Trophoblast cell (in vitro differentiated cells and primary cell): ENCODE data around the gene GLT6D1. TPM values are rescaled to one million over a fixed set of nuclear protein-coding genes. Genes with fewer than 3 reads are reported as not detected.

Source experiments
- DNase-seq, 2 donors: peaks; one replicate each; pipeline ENCODE4 v3.0.0-alpha.2; 2016
- H2AFZ ChIP-seq: 2 replicates; pipeline ENCODE4 v1.6.1; 2013; ENCODE audit warnings: low read length, moderate library complexity, mild to moderate bottlenecking; ENCODE audit not compliant: insufficient read depth, poor library complexity
- H2AK5ac ChIP-seq: 2 replicates; pipeline ENCODE4 v1.6.1; 2013; ENCODE audit warnings: mild to moderate bottlenecking, low read length
- H2BK120ac ChIP-seq: 2 replicates; pipeline ENCODE4 v1.6.1; 2013; ENCODE audit warnings: low read length, mild to moderate bottlenecking, moderate library complexity; ENCODE audit not compliant: insufficient read depth, poor library complexity
- H2BK12ac ChIP-seq: 2 replicates; pipeline ENCODE4 v1.6.1; 2013; ENCODE audit warnings: mild to moderate bottlenecking, low read length, moderate library complexity
- H2BK5ac ChIP-seq: 2 replicates; pipeline ENCODE4 v1.6.1; 2013; ENCODE audit warnings: low read length, low read depth, moderate library complexity, mild to moderate bottlenecking; ENCODE audit not compliant: poor library complexity
- H3K14ac ChIP-seq: 2 replicates; pipeline ENCODE4 v1.6.1; 2013; ENCODE audit warnings: mild to moderate bottlenecking, low read length
- H3K18ac ChIP-seq: 2 replicates; pipeline ENCODE4 v1.6.1; 2013; ENCODE audit warnings: mild to moderate bottlenecking, low read length
- H3K23ac ChIP-seq: 2 replicates; pipeline ENCODE4 v1.6.1; 2013; ENCODE audit warnings: low read length
- H3K27ac ChIP-seq: 2 replicates; pipeline ENCODE4 v1.5.1; 2013; ENCODE audit warnings: low read depth, mild to moderate bottlenecking, inconsistent platforms, low read length, moderate library complexity
- H3K27me3 ChIP-seq: 2 replicates; pipeline ENCODE4 v1.6.1; 2013; ENCODE audit warnings: inconsistent platforms, mild to moderate bottlenecking, low read length, moderate library complexity; ENCODE audit not compliant: insufficient read depth
- H3K36me3 ChIP-seq, 2 experiments: 1 replicate in 1 of 2; 2 replicates in 1 of 2; pipeline ENCODE4 v1.6.1; 2013; ENCODE audit warnings: low read length in 2 of 2, mild to moderate bottlenecking in 2 of 2, moderate library complexity in 1 of 2; ENCODE audit not compliant: insufficient read depth in 2 of 2, control insufficient read depth in 1 of 2
- H3K4ac ChIP-seq: 2 replicates; pipeline ENCODE4 v1.6.1; 2013; ENCODE audit warnings: low read depth, mild to moderate bottlenecking, low read length, moderate library complexity
- H3K4me1 ChIP-seq, 2 experiments: 1 replicate in 1 of 2; 2 replicates in 1 of 2; pipeline ENCODE4 v1.6.1; 2013; ENCODE audit warnings: low read length in 2 of 2, mild to moderate bottlenecking in 2 of 2, moderate library complexity in 1 of 2; ENCODE audit not compliant: insufficient read depth in 2 of 2, control insufficient read depth in 1 of 2
- H3K4me2 ChIP-seq: 2 replicates; pipeline ENCODE4 v1.6.1; 2013; ENCODE audit warnings: inconsistent platforms, mild to moderate bottlenecking, low read length, moderate library complexity
- H3K4me3 ChIP-seq: 2 replicates; pipeline ENCODE4 v1.5.1; 2013; ENCODE audit warnings: mild to moderate bottlenecking, low read depth, low read length, inconsistent platforms
- H3K79me1 ChIP-seq: one replicate; pipeline ENCODE4 v1.6.1; 2013; ENCODE audit warnings: low read length
- H3K79me2 ChIP-seq: 2 replicates; pipeline ENCODE4 v1.6.1; 2013; ENCODE audit warnings: low read length, mild to moderate bottlenecking; ENCODE audit not compliant: control insufficient read depth, insufficient read depth, poor library complexity
- H3K9ac ChIP-seq: 2 replicates; pipeline ENCODE4 v1.6.1; 2013; ENCODE audit warnings: mild to moderate bottlenecking, low read length
- H3K9me3 ChIP-seq: 2 replicates; pipeline ENCODE4 v1.6.1; 2013; ENCODE audit warnings: low read depth, mild to moderate bottlenecking, control low read depth, inconsistent platforms, low read length; ENCODE audit not compliant: insufficient read depth
- H4K12ac ChIP-seq: 2 replicates; pipeline ENCODE4 v1.6.1; 2013; ENCODE audit warnings: low read depth, mild to moderate bottlenecking, low read length, moderate library complexity
- H4K8ac ChIP-seq: 2 replicates; pipeline ENCODE4 v1.6.1; 2013; ENCODE audit warnings: low read depth, mild to moderate bottlenecking, low read length, moderate library complexity
- H4K91ac ChIP-seq: one replicate; pipeline ENCODE4 v1.6.1; 2013; ENCODE audit warnings: low read depth, mild to moderate bottlenecking, low read length, moderate library complexity
- WGBS: extraction: QIAGEN DNeasy Blood & Tissue Kit; methylation state at CpG from one replicate; pipeline ENCODE4 v1.1.7; 2013; ENCODE audit warnings: missing lambda C conversion rate; ENCODE audit not compliant: insufficient read length, insufficient coverage; ENCODE audit errors: extremely low coverage; 5-methylcytosine and 5-hydroxymethylcytosine counted together
- polyA plus RNA-seq: library from polyadenylated mRNA; stranded (reverse); fragments of 200-250 nt; gene quantifications from 2 replicates; pipeline ENCODE4 v1.2.3, GENCODE V29; 2013

GLT6D1 gene, protein sequence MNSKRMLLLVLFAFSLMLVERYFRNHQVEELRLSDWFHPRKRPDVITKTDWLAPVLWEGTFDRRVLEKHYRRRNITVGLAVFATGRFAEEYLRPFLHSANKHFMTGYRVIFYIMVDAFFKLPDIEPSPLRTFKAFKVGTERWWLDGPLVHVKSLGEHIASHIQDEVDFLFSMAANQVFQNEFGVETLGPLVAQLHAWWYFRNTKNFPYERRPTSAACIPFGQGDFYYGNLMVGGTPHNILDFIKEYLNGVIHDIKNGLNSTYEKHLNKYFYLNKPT
- not detected in 2 replicates for polyA plus RNA-seq

DNA sequence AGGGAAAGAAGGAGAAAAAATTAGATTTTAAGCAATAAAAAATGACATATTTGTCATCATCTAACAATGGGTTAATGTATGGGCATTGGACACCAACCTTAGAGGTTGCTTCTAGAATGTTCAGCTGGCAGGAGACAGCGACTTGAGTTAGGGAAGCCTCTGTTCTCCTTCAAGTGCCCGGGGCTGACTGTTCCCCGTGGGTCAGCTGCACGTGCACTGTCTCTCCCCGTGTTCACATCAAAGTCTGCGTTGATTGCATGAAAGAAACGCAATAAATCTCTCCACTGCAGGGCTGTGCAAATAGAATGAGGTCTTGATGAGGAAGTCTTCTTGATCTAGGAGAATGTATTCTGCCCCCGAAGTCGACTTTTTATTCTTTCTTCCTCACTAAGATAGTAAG, at the start of gene GLT6D1:
GLT6D1 (minus strand) TSS at position 345 of the 400 bp plus-strand sequence. CDS start 353 bp downstream, outside the sequence.
- no peak for DNase-seq
- no peaks in the 10 kb centered on the region for H3K79me1 ChIP-seq
- no peak within 1 kb of the TSS for H4K91ac ChIP-seq
- no peak within 1 kb of the TSS for H3K4me2 ChIP-seq
- no peak within 1 kb of the TSS for H2BK120ac ChIP-seq
- no peak within 1 kb of the TSS for H3K9ac ChIP-seq
- H3K27me3 ChIP-seq = no peaks in the 10 kb centered on the region
- H3K4ac ChIP-seq = no peak within 1 kb of the TSS
- H2BK12ac ChIP-seq = no peak within 1 kb of the TSS
- no peak within 1 kb of the TSS for H2AFZ ChIP-seq
- no peak within 1 kb of the TSS for H3K27ac ChIP-seq
- no peak within 1 kb of the TSS for H3K4me3 ChIP-seq
- no peaks in the 10 kb centered on the region for H3K4me1 ChIP-seq
- H3K9me3 ChIP-seq = peaks cover 9% of the 10 kb centered on the region
- no peak within 1 kb of the TSS for H2AK5ac ChIP-seq
- no peak within 1 kb of the TSS for H3K14ac ChIP-seq
- no peak within 1 kb of the TSS for H3K23ac ChIP-seq
- no peak within 1 kb of the TSS for H3K18ac ChIP-seq
- H3K79me2 ChIP-seq = no peaks in the 10 kb centered on the region
- H3K36me3 ChIP-seq = no peaks in the 10 kb centered on the region
- WGBS = no CpG with 5 or more reads among the region's 9 CpGs
- no peak within 1 kb of the TSS for H2BK5ac ChIP-seq
- no peak within 1 kb of the TSS for H4K12ac ChIP-seq
- H4K8ac ChIP-seq = no peak within 1 kb of the TSS

DNA sequence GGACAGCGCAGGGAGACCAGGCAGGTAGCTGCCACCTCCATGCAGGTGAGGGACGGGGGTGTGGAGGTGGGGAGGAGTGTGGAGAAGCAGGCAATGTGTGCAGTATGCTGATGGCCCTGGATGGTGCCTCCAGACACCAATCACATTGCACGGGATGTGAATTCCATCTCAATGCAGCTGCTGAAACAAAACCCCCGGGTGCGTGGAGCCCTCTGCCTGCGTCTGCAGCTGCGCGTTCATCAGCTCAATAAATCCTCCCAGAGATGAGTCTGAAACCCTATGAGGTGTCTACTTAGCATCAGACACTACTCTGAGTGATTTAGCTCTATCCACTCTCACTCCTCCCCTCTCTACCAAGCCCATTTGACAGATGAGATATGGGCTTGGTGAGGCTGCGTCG, 49.7 kb upstream of the GLT6D1 start:
- no peak for DNase-seq
- no peaks in the 10 kb centered on the region for H3K79me2 ChIP-seq
- WGBS = no CpG with 5 or more reads among the region's 10 CpGs

DNA sequence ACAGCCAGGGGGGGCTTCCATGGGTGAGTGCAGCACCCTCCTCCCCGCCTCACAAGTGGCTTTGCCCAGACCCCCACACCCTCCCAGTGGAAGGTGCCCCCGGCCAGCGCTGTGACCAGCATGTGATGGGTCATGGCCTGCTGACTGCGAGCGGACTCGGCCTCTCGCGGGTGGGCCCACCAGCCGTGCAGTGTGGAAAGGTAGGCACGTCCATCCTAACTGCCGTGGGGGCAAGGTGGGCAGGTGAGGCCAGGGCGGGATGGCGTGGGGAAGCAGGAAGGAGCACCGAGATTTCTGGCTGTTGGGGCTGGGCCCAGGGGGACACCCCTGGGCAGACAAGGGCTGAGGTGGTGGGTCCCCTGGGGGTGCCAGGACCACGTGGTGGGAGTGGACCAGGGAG, 47.9 kb upstream of the GLT6D1 start:
- no peak overlapping the region for H2BK120ac ChIP-seq
- H3K23ac ChIP-seq = no peak overlapping the region
- DNase-seq = no peak
- H3K79me2 ChIP-seq = no peaks in the 10 kb centered on the region
- H3K4ac ChIP-seq = no peak overlapping the region
- H2BK5ac ChIP-seq = no peak overlapping the region
- H4K12ac ChIP-seq = no peak overlapping the region
- H3K27me3 ChIP-seq = no peaks in the 10 kb centered on the region
- H3K9ac ChIP-seq = no peak overlapping the region
- H3K79me1 ChIP-seq = no peaks in the 10 kb centered on the region
- no CpG with 5 or more reads among the region's 15 CpGs for WGBS
- H3K9me3 ChIP-seq = peaks cover 11% of the 10 kb centered on the region
- no peak overlapping the region for H3K14ac ChIP-seq
- H2AK5ac ChIP-seq = no peak overlapping the region
- no peaks in the 10 kb centered on the region for H3K36me3 ChIP-seq
- no peak overlapping the region for H3K27ac ChIP-seq
- H4K91ac ChIP-seq = no peak overlapping the region
- no peak overlapping the region for H4K8ac ChIP-seq
- H3K4me1 ChIP-seq = no peaks in the 10 kb centered on the region
- no peak overlapping the region for H3K4me3 ChIP-seq
- H2AFZ ChIP-seq = no peak overlapping the region
- no peak overlapping the region for H3K18ac ChIP-seq
- no peak overlapping the region for H2BK12ac ChIP-seq
- no peak overlapping the region for H3K4me2 ChIP-seq

More for the DNA sequence above, 49.7 kb upstream of the GLT6D1 start:
- Histone ChIP-seq H3K27me3 (no peaks in the 10 kb centered on the region), H3K23ac (no peak overlapping the region), H3K18ac (no peak overlapping the region), H2AFZ (no peak overlapping the region), H3K9ac (no peak overlapping the region), H4K12ac (no peak overlapping the region), H3K4ac (no peak overlapping the region), H3K4me1 (no peaks in the 10 kb centered on the region), H2BK120ac (no peak overlapping the region), H2BK12ac (no peak overlapping the region), H3K4me3 (no peak overlapping the region), H3K14ac (no peak overlapping the region), H4K8ac (no peak overlapping the region), H2BK5ac (no peak overlapping the region), H3K27ac (no peak overlapping the region), H3K9me3 (peaks cover 11% of the 10 kb centered on the region), H3K36me3 (no peaks in the 10 kb centered on the region), H2AK5ac (no peak overlapping the region), H4K91ac (no peak overlapping the region), H3K79me1 (no peaks in the 10 kb centered on the region), H3K4me2 (no peak overlapping the region)

DNA sequence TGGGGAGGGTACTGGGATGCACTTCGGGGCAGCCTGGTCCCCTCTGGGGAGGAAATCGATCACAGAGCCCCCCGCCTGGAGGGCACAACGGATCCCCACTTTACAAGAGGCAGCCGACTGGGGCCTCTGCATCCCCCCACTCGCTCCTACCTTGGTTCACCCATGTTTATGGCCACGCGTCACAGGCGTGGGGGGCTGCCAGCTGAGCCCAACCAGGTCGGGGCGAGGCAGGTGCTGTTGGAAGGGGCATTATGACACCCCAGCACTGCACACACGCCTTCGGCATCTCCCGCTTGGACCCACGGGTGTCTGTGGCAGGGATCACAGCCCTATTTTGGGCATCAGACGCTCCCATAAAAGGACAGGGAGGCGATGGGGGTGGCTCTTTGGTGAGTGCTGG, 45.4 kb upstream of the GLT6D1 start:
- Histone ChIP-seq H3K9me3 (peaks cover 7% of the 10 kb centered on the region), H3K18ac (no peak overlapping the region), H3K79me1 (no peaks in the 10 kb centered on the region), H3K14ac (no peak overlapping the region), H3K36me3 (no peaks in the 10 kb centered on the region), H3K4me3 (no peak overlapping the region), H4K8ac (no peak overlapping the region), H3K4me1 (no peaks in the 10 kb centered on the region), H3K27me3 (no peaks in the 10 kb centered on the region), H2BK5ac (no peak overlapping the region), H4K12ac (no peak overlapping the region), H3K27ac (no peak overlapping the region), H2AK5ac (no peak overlapping the region), H3K23ac (no peak overlapping the region), H3K79me2 (no peaks in the 10 kb centered on the region), H3K4ac (no peak overlapping the region), H2BK120ac (no peak overlapping the region), H3K9ac (no peak overlapping the region), H4K91ac (no peak overlapping the region), H2BK12ac (no peak overlapping the region), H2AFZ (no peak overlapping the region), H3K4me2 (no peak overlapping the region)
- DNase-seq = no peak
- WGBS = no CpG with 5 or more reads among the region's 17 CpGs
